Cardiac muscle cell (in vitro differentiated cells and primary cell): Measurements from ENCODE around the gene WNK4. TPM values are rescaled to one million over a fixed set of nuclear protein-coding genes. Genes with fewer than 3 reads are reported as not detected.

Source experiments
- DNase-seq, 2 donors: peaks; one replicate each; pipeline versions ENCODE4 v3.0.0 to v3.0.0-alpha.2; 2010 to 2017; ENCODE audit warnings: low read depth in 1 of 2, low spot score in 1 of 2
- H3K27ac ChIP-seq: fragments of 200-600 bp; sonication (generic); 2 replicates; pipeline ENCODE4 v1.5.1; 2016
- H3K27me3 ChIP-seq: fragments of 200-600 bp; sonication (generic); 2 replicates; pipeline ENCODE4 v1.6.0; 2016; ENCODE audit warnings: control low read depth
- H3K36me3 ChIP-seq: fragments of 200-600 bp; sonication (generic); 2 replicates; pipeline ENCODE4 v1.5.1; 2016; ENCODE audit warnings: control low read depth
- H3K4me1 ChIP-seq: fragments of 200-600 bp; sonication (generic); 2 replicates; pipeline ENCODE4 v1.8.1; 2017; ENCODE audit warnings: low read depth, mild to moderate bottlenecking, mixed run types
- H3K4me3 ChIP-seq: fragments of 200-600 bp; sonication (generic); 2 replicates; pipeline ENCODE4 v1.5.1; 2016; ENCODE audit warnings: mild to moderate bottlenecking
- H3K9me3 ChIP-seq: fragments of 200-600 bp; sonication (generic); 2 replicates; pipeline ENCODE4 v1.5.1; 2017; ENCODE audit warnings: low read depth, mild to moderate bottlenecking, control low read depth
- CTCF ChIP-seq: IDR thresholded peaks from 2 replicates; pipeline ENCODE4 v1.5.1; 2012; ENCODE audit warnings: low read depth, mild to moderate bottlenecking, low read length
- polyA plus RNA-seq: library from polyadenylated mRNA; unstranded; fragments of >200 nt; fragmentation: Nextera tagmentation; extraction: Ambion mirVana; gene quantifications from 2 replicates; pipeline ENCODE4 v1.2.1, GENCODE V29; 2016
- total RNA-seq: library from RNA; depleted of rRNA; stranded (reverse); fragments of >200 nt; gene quantifications from 2 replicates; pipeline ENCODE4 v1.2.3, GENCODE V29; 2016

The WNK4 gene
- total and polyA plus RNA-seq, 2 experiments from 2014 or later, result 0.71 to 1.6 TPM

GRCh38 chr17:42782166-42783061, 2.0 kb downstream of the WNK4 start:
- Histone ChIP-seq H3K27ac (no peak overlapping the region), H3K36me3 (peaks cover 11% of the 10 kb centered on the region), H3K27me3 (peaks cover 42% of the 10 kb centered on the region), H3K4me3 (no peak overlapping the region), H3K9me3 (no peaks in the 10 kb centered on the region), H3K4me1 (no peaks in the 10 kb centered on the region)
- DNase-seq, result no peak
- no peak for TF ChIP-seq CTCF

GRCh38 chr17:42783062-42783790, 2.8 kb downstream of the WNK4 start:
- no peak for TF ChIP-seq CTCF
- Histone ChIP-seq H3K4me1 (no peaks in the 10 kb centered on the region), H3K36me3 (peaks cover 7% of the 10 kb centered on the region), H3K9me3 (no peaks in the 10 kb centered on the region), H3K27ac (no peak overlapping the region), H3K27me3 (peaks cover 42% of the 10 kb centered on the region), H3K4me3 (no peak overlapping the region)
- DNase-seq, result peak in 1 of 2 donors; percentile 81

GRCh38 chr17:42783791-42784138, 3.4 kb downstream of the WNK4 start:
- DNase-seq, result no peak
- Histone ChIP-seq H3K27ac (no peak overlapping the region), H3K4me3 (no peak overlapping the region), H3K27me3 (peaks cover 42% of the 10 kb centered on the region), H3K36me3 (peaks cover 5% of the 10 kb centered on the region), H3K9me3 (no peaks in the 10 kb centered on the region), H3K4me1 (no peaks in the 10 kb centered on the region)
- no peak for TF ChIP-seq CTCF

- no peak for TF ChIP-seq CTCF
- no peak for DNase-seq
- Histone ChIP-seq H3K27ac (no peak overlapping the region), H3K27me3 (peaks cover 42% of the 10 kb centered on the region), H3K9me3 (no peaks in the 10 kb centered on the region), H3K4me3 (no peak overlapping the region), H3K4me1 (no peaks in the 10 kb centered on the region), H3K36me3 (no peaks in the 10 kb centered on the region)
These were observed 4.0 kb downstream of the WNK4 start for GRCh38 chr17:42784409-42784808.

GRCh38 chr17:42784811-42785592, 4.6 kb downstream of the WNK4 start:
- Histone ChIP-seq H3K4me3 (no peak overlapping the region), H3K36me3 (no peaks in the 10 kb centered on the region), H3K27ac (no peak overlapping the region), H3K4me1 (no peaks in the 10 kb centered on the region), H3K9me3 (no peaks in the 10 kb centered on the region), H3K27me3 (peaks cover 42% of the 10 kb centered on the region)
- no peak for DNase-seq
- TF ChIP-seq CTCF, result no peak
